HepG2 (cell line): Measurements from ENCODE around the gene DCTN4. TPM values are rescaled to one million over a fixed set of nuclear protein-coding genes. Genes with fewer than 3 reads are reported as not detected.

Experiments
- ATAC-seq: fragments of 200-7000 bp; cut with Tn5 transposase; 3 replicates; pipeline ENCODE4 v1.9.1; 2020; ENCODE audit warnings: mild to moderate bottlenecking, moderate library complexity
- BruUV-seq: library from RNA; stranded (reverse); fragments of 400-500 nt; replicated peaks from 2 replicates; lab custom pipeline; 2021; lab: Mats Ljungman, UMichigan
- CTCF ChIA-PET: fragments of 300-600 bp; formaldehyde crosslinking; extraction: SDS; loops from one replicate; lab custom pipeline; 2021; ENCODE audit warnings: low total read pairs, inconsistent platforms, low intra/inter-chr PET ratio; lab: Yijun Ruan, JAX
- POLR2A ChIA-PET: fragments of 350-600 bp; sonication (Branson Sonifier 250); formaldehyde crosslinking; loops from one replicate; lab custom pipeline; 2020; ENCODE audit warnings: antibody characterized with exemption, inconsistent platforms; lab: Yijun Ruan, JAX
- DNase-seq: peaks from one replicate; pipeline ENCODE4 v3.0.0-alpha.2; 2015; ENCODE audit warnings: low spot score
- FAIRE-seq: peaks from 3 replicates; lab custom pipeline; 2011; peaks lifted over from hg19 to GRCh38; lab: Jason Lieb, UNC
- H2AFZ ChIP-seq: one replicate; pipeline ENCODE4 v1.6.1; 2011; ENCODE audit warnings: low read length, inconsistent platforms
- H3K27ac ChIP-seq: fragments of 300-600 bp; 3 replicates; pipeline ENCODE4 v1.8.0; 2011; ENCODE audit warnings: mixed run types, mild to moderate bottlenecking, mixed read lengths, low read length, inconsistent platforms; ENCODE audit not compliant: insufficient read depth; ENCODE audit errors: extremely low read length
- H3K27me3 ChIP-seq, 2 experiments: fragments of 200-600 bp in 1 of 2; 2 replicates in 1 of 2; 3 replicates in 1 of 2; pipeline versions ENCODE4 v1.6.0 to v1.8.0; 2011; ENCODE audit warnings: low read length in 2 of 2, mild to moderate bottlenecking in 2 of 2, moderate library complexity in 2 of 2, inconsistent platforms in 1 of 2; ENCODE audit not compliant: insufficient read depth in 2 of 2, control insufficient read depth in 1 of 2
- H3K36me3 ChIP-seq, 2 experiments: fragments of 200-600 bp in 1 of 2; replicated peaks in 1 of 2; 2 replicates in 1 of 2; 3 replicates in 1 of 2; pipeline versions ENCODE4 v1.5.1 to v1.8.0; 2011; ENCODE audit warnings: low read length in 2 of 2, inconsistent platforms in 1 of 2; ENCODE audit not compliant: insufficient read depth in 2 of 2, control insufficient read depth in 1 of 2
- H3K4me1 ChIP-seq: 2 replicates; pipeline ENCODE4 v1.5.1; 2012; ENCODE audit warnings: low read length, inconsistent platforms; ENCODE audit not compliant: insufficient read depth
- H3K4me2 ChIP-seq: 2 replicates; pipeline ENCODE4 v1.6.0; 2011; ENCODE audit warnings: low read depth, low read length, inconsistent platforms
- H3K4me3 ChIP-seq, 3 experiments: fragments of 200-600 bp in 1 of 3; sonication (generic), shearing (Covaris generic) in 1 of 3; replicated peaks in 1 of 3; 2 replicates each; pipeline ENCODE4 v1.5.1; 2011 to 2016; ENCODE audit warnings: low read length in 3 of 3, inconsistent platforms in 2 of 3, low read depth in 2 of 3, mild to moderate bottlenecking in 2 of 3, control low read depth in 1 of 3, mixed read lengths in 1 of 3; ENCODE audit not compliant: insufficient read depth in 1 of 3
- H3K79me2 ChIP-seq: one replicate; pipeline ENCODE4 v1.6.1; 2011; ENCODE audit warnings: low read length, inconsistent platforms; ENCODE audit not compliant: insufficient read depth
- H3K9ac ChIP-seq: 2 replicates; pipeline ENCODE4 v1.6.0; 2011; ENCODE audit warnings: mild to moderate bottlenecking, low read depth, low read length, inconsistent platforms; ENCODE audit not compliant: insufficient read depth
- H3K9me3 ChIP-seq: 2 replicates; pipeline ENCODE4 v1.5.1; 2012; ENCODE audit warnings: mild to moderate bottlenecking, low read length
- H4K20me1 ChIP-seq: 2 replicates; pipeline ENCODE4 v1.6.0; 2011; ENCODE audit warnings: inconsistent platforms, mild to moderate bottlenecking, low read length, moderate library complexity; ENCODE audit not compliant: insufficient read depth
- ELF4 ChIP-seq: sonication (generic); formaldehyde crosslinking; IDR thresholded peaks from 2 replicates; pipeline ENCODE4 v1.5.0; 2020; ENCODE audit warnings: missing genetic modification reagents, mild to moderate bottlenecking, moderate library complexity, borderline replicate concordance
- HOXA5 ChIP-seq: sonication (generic); formaldehyde crosslinking; IDR thresholded peaks from 2 replicates; pipeline ENCODE4 v1.4.0; 2020; ENCODE audit warnings: missing genetic modification reagents
- KMT2A ChIP-seq: sonication (generic); formaldehyde crosslinking; IDR thresholded peaks from 2 replicates; pipeline ENCODE4 v1.4.0; 2020; ENCODE audit warnings: missing genetic modification reagents
- SRY ChIP-seq: sonication (generic); formaldehyde crosslinking; IDR thresholded peaks from 2 replicates; pipeline ENCODE4 v1.8.0; 2022; ENCODE audit warnings: mild to moderate bottlenecking, missing genetic modification reagents
- ZNF496 ChIP-seq: sonication (generic); formaldehyde crosslinking; IDR thresholded peaks from 2 replicates; pipeline ENCODE4 v1.8.1; 2023; ENCODE audit warnings: mild to moderate bottlenecking, moderate library complexity, missing genetic modification reagents; ENCODE audit not compliant: insufficient replicate concordance
- WGBS: methylation state at CpG from one replicate; pipeline ENCODE4 v1.1.6; 2017; ENCODE audit warnings: low lambda C conversion rate; 5-methylcytosine and 5-hydroxymethylcytosine counted together
- in situ Hi-C: cut with HindIII; loops from 2 replicates; pipeline ENCODE4 v1.10.0; 2017; ENCODE audit warnings: low pct_unique_long_range_greater_than_20kb; ENCODE audit not compliant: extremely low pct_ligation_motif_present
- intact Hi-C: fragments of 100-400 bp; cut with micrococcal nuclease; formaldehyde crosslinking; loops from one replicate; pipeline ENCODE4 v1.10.0; 2022; ENCODE audit not compliant: unreplicated experiment
- polyA plus RNA-seq, 8 experiments: library from polyadenylated mRNA; depleted of rRNA in 3 of 8; stranded (reverse) in 7 of 8; unstranded in 1 of 8; fragments of >200 nt; fragmentation: Illumina TruSeq in 4 of 8; extraction: Trizol in 4 of 8; gene quantifications; 2 replicates each; pipeline versions ENCODE4 v1.2.1 to v1.2.3, GENCODE V29; 2011 to 2016; ENCODE audit warnings: low read depth in 4 of 8, missing spikeins in 1 of 8, mixed read lengths in 1 of 8; ENCODE audit not compliant: insufficient read depth in 1 of 8
- total RNA-seq, 5 experiments: library from RNA; depleted of rRNA; stranded (reverse); fragments of >200 nt; fragmentation: Illumina TruSeq; extraction: Trizol; gene quantifications; 2 replicates each; pipeline ENCODE4 v1.2.3, GENCODE V29; 2016; ENCODE audit warnings: low read depth in 1 of 5
- TF ChIP-seq, protein P1 (sequence below): sonication (generic); formaldehyde crosslinking; IDR thresholded peaks from 2 replicates; pipeline ENCODE4 v1.4.0; 2020; ENCODE audit warnings: missing genetic modification reagents
- TF ChIP-seq, protein P2 (sequence below): sonication (generic); formaldehyde crosslinking; IDR thresholded peaks from 2 replicates; pipeline ENCODE4 v1.4.0; 2020; ENCODE audit warnings: missing genetic modification reagents

Gene DCTN4
- total and polyA plus RNA-seq, 2 of the 13 experiments (the other 11 are each of a cell fraction or from before 2014, with no cell fraction given): 24.1 to 26.9 TPM

DNA sequence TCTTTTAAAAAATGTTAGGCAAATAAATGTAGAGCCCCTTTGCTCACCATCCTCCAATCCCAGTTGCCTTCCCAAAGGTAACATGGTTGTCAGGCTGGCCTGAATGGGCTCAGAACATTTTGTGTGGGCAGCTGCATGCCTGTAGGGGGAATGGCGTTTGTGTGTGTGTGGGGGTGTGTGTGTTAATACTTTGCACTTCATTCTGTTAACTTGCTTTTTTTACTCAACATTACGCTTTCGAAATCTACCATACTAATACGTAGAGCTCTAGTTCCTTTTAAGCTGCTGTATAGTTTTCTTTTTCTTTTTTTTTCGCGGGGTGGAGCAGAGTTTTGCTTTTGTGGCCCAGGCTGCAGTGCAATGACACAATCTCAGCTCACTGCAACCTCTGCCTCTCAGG, 83.7 kb downstream of the DCTN4 start:
- intact Hi-C loops: no loop called here
- H3K9me3 ChIP-seq: no peaks in the 10 kb centered on the region
- H3K27me3 ChIP-seq: peaks cover 2 to 28% of the 10 kb centered on the region in 2 experiments; a peak in 2 of 5 replicates
- ATAC-seq: no peak
- H2AFZ ChIP-seq: no peak overlapping the region
- no peaks in the 10 kb centered on the region for H3K79me2 ChIP-seq
- H3K4me3 ChIP-seq: no peak overlapping the region
- in situ Hi-C loops: no loop called here
- WGBS: 33% methylated on average over 6 of the region's 6 CpGs
- no peak for TF ChIP-seq SRY (CRISPR knock-in tag)
- TF ChIP-seq, protein P1, sequence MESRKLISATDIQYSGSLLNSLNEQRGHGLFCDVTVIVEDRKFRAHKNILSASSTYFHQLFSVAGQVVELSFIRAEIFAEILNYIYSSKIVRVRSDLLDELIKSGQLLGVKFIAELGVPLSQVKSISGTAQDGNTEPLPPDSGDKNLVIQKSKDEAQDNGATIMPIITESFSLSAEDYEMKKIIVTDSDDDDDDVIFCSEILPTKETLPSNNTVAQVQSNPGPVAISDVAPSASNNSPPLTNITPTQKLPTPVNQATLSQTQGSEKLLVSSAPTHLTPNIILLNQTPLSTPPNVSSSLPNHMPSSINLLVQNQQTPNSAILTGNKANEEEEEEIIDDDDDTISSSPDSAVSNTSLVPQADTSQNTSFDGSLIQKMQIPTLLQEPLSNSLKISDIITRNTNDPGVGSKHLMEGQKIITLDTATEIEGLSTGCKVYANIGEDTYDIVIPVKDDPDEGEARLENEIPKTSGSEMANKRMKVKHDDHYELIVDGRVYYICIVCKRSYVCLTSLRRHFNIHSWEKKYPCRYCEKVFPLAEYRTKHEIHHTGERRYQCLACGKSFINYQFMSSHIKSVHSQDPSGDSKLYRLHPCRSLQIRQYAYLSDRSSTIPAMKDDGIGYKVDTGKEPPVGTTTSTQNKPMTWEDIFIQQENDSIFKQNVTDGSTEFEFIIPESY (CRISPR knock-in tag): no peak
- TF ChIP-seq ELF4 (CRISPR knock-in tag): no peak
- no peak for TF ChIP-seq ZNF496 (CRISPR knock-in tag)
- no peak for TF ChIP-seq HOXA5 (CRISPR knock-in tag)
- no peak for TF ChIP-seq KMT2A (CRISPR knock-in tag)
- TF ChIP-seq, protein P2, sequence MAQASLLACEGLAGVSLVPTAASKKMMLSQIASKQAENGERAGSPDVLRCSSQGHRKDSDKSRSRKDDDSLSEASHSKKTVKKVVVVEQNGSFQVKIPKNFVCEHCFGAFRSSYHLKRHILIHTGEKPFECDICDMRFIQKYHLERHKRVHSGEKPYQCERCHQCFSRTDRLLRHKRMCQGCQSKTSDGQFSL (CRISPR knock-in tag): no peak
- H4K20me1 ChIP-seq: no peaks in the 10 kb centered on the region
- ChIA-PET CTCF (no interaction called here), POLR2A (no interaction called here)
- DNase-seq: no peak
- H3K4me1 ChIP-seq: no peaks in the 10 kb centered on the region
- no peak overlapping the region for H3K27ac ChIP-seq
- no peak for FAIRE-seq
- no peaks in the 10 kb centered on the region for H3K36me3 ChIP-seq
- no peak overlapping the region for H3K4me2 ChIP-seq
- BruUV-seq: no TSS peak
- no peak overlapping the region for H3K9ac ChIP-seq
